OCI-LY3 (cell line): ENCODE data around the gene ZNF112.

Experiments
- CTCF ChIP-seq: fragments of 200-600, 300-600 bp; sonication (generic); IDR thresholded peaks from 2 replicates; pipeline ENCODE4 v1.5.1; 2014; ENCODE audit warnings: antibody characterized with exemption, low read length, low read depth
- EZH2phosphoT487 ChIP-seq: fragments of 200-600 bp; shearing (Covaris generic); IDR thresholded peaks from 2 replicates; pipeline ENCODE4 v1.6.1; 2018; ENCODE audit warnings: antibody characterized with exemption, mixed run types, low read depth

- no peak for TF ChIP-seq CTCF
- TF ChIP-seq EZH2phosphoT487 = no peak
Measured at GRCh38 chr19:44374789-44375188, 18.3 kb upstream of the ZNF112 start.
